ENCODE measurements around the gene SNAP91. TPM values are rescaled to one million over a fixed set of nuclear protein-coding genes. Genes with fewer than 3 reads are reported as not detected.

Gene SNAP91
- total and polyA plus RNA-seq, 9 of the 15 experiments (the other 6 are each of a cell fraction or from before 2014, with no cell fraction given): not detected

- ATAC-seq: no peak
- Histone ChIP-seq H2AFZ (ENCODE audit: low read depth, low read length) (no peak overlapping the region), H3K9ac (ENCODE audit: insufficient read depth in 1 of 2, low read depth in 2 of 2, low read length in 2 of 2) (no peak overlapping the region), H3K36me3 (ENCODE audit: control insufficient read depth, insufficient read depth, low read length) (no peaks in the 10 kb centered on the region), H3K4me1 (replicated peaks in 1 of 2; ENCODE audit: control insufficient read depth in 2 of 2, insufficient read depth in 2 of 2, low read length in 2 of 2) (peaks cover 0 to 5% of the 10 kb centered on the region in 2 experiments; a peak in 1 of 5 replicates), H3K9me1 (ENCODE audit: control insufficient read depth, insufficient read depth, low read length) (no peaks in the 10 kb centered on the region), H3K4me3 (no peak overlapping the region), H3K27ac (ENCODE audit: extremely low read depth, low read depth, low read length) (no peak overlapping the region), H4K20me1 (replicated peaks; ENCODE audit: control insufficient read depth, insufficient read depth, low read length) (no peaks in the 10 kb centered on the region), H3K79me2 (ENCODE audit: control insufficient read depth, insufficient read depth, low read length) (no peaks in the 10 kb centered on the region), H3K27me3 (ENCODE audit: control insufficient read depth in 2 of 2, insufficient read depth in 2 of 2, low read length in 2 of 2) (peaks cover 0 to 19% of the 10 kb centered on the region in 2 experiments; a peak in 2 of 5 replicates), H3K4me2 (ENCODE audit: insufficient read depth, low read length) (no peak overlapping the region), H3K9me3 (replicated peaks; ENCODE audit: control insufficient read depth, insufficient read depth, low read depth, low read length) (no peaks in the 10 kb centered on the region)
- TF ChIP-seq CEBPG (CRISPR knock-in tag; IDR thresholded peaks at IDR 0.05) (no peak), CEBPG (tag; conservative IDR thresholded peaks at IDR 0.05 in 1 of 2, IDR thresholded peaks at IDR 0.05 in 1 of 2) (peak; percentile 52 to 83), ASH1L (IDR thresholded peaks at IDR 0.05; ENCODE audit: borderline replicate concordance, low read depth, partially characterized antibody) (no peak), HDAC1 (IDR thresholded peaks at IDR 0.05) (no peak), IRF2 (CRISPR knock-in tag; IDR thresholded peaks at IDR 0.05) (no peak), FOXJ3 (CRISPR knock-in tag; IDR thresholded peaks at IDR 0.05) (no peak), ZNF282 (CRISPR knock-in tag; IDR thresholded peaks at IDR 0.05) (no peak), RHOXF2B (CRISPR knock-in tag; conservative IDR thresholded peaks at IDR 0.05) (no peak), CEBPB (tag; IDR thresholded peaks at IDR 0.05) (peak; percentile 81), SRSF1 (IDR thresholded peaks at IDR 0.05; ENCODE audit: low read depth, low read length) (no peak), ZNF12 (CRISPR knock-in tag; IDR thresholded peaks at IDR 0.05) (no peak), DEAF1 (CRISPR knock-in tag; IDR thresholded peaks at IDR 0.05) (no peak)
- in situ Hi-C loops (cut with MboI): no loop called here
- DNase-seq (ENCODE audit: extremely low read depth in 1 of 4, low spot score in 3 of 4): no peak
- intact Hi-C loops (cut with micrococcal nuclease): no loop called here
- CTCF ChIA-PET (ENCODE audit: low intra/inter-chr PET ratio): no interaction called here
- BruUV-seq (replicated peaks): no TSS peak
- POLR2A ChIA-PET: no interaction called here
- FAIRE-seq: no peak
These were observed 3.1 kb upstream of the SNAP91 start for GRCh38 chr6:83711958-83712357.

Measured in K562 (cell line).